Measurements from ENCODE around the gene TSPEAR.

TSPEAR gene

DNA sequence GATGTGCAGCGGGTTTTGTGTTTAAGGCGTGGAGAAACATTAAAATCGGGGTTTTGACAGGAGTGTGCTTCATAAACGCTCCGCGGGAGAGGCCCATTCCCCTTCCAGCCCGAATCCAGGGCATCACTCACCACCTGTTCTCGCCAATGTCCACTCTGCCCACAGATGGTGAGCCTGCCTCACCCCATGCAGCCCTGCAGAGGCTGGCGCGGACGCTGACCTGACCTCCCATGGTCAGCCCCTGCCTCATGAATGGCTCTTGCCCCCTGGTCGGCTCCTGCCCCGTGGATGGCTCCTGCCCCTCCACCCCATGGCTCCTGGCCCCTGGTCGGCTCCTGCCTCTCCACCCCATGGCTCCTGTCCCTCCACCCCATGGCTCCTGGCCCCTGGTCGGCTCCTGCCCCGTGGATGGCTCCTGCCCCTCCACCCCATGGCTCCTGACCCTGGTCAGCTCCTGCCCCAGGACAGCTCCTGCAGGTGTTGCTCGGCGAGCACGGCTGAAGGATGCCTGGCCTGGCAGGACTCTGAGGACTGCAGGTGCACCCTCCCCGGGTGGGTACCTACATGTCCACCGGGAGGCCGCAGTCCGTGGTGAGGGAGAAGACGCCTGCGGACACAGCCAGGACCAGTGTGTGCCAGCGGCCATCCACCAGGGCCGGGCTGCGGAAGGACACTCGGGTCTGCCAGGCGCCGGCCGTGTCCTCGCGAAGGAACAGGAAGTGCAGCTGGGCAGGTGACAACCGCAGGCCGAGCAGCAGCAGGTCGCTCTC lies 178.1 kb downstream of the TSPEAR start:
- DNase-seq (ENCODE audit: low read depth in 2 of 3, low spot score in 2 of 3), result no peak

DNA sequence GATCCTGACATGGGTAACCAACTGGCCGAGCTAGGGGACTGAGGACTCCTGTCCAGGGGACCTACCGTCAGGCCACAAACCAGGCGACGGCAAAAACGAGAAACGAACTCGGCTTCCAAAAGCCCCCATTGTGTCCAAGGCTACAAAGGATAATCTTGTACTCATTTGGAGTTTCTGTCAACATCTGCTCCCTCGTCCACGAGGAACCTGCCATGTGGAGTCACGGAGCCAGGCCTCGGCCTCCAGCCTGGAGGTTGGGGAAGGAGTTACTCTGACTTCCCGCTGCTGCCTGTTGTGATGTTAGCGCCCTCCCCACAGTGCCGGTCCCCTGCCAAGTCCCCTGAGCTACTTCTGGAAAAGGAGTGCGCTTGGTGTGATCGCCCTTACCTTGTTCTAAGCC lies 178.7 kb downstream of the TSPEAR start:
- DNase-seq (ENCODE audit: low read depth in 2 of 3, low spot score in 2 of 3), result no peak

DNA sequence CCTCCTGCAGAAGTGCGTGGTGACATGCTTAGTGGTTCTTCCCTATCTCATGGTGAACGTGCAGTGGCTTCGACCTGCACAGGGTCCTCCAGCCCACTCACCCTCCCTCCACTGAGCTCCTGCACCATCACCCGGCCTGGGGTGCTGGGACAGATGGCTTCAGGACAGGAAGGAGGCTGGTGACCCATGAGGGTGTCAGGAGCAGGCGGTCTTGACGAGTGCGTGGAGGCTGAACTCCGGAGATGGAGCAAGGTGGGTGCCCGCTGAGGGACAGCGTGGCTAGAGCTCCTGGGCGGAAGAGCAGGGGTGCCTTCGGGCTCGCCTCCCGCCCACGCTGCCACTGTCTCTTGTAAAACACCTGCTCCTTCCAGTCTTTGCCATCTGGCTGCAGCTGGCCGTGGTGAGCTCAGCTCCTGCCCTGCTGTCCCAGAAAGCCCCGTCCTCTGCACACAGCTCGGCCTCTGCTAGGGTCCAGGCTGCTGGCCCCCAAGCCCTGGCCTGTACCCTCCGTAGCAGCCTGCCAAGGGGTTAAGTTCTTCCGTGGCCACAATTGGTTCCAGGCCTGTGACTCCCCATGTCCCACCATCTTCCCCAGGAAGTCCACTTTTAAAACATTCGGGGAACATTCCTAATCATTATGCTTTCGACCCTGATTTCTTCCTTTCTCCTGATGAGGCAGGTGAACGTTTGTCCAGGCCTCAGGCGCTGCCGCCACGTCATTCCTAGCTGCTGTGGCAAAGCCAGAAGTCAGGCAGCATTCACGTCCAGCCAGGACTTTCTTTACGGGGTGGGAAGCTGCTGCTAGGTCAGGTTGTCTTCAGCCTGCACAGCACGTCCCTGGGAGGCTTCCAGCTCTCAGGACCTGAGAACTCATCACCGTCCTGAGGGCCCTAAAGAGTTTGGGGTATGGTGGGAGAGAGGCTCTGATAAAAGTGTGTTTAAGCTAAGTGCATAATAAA lies 179.5 kb downstream of the TSPEAR start:
- DNase-seq (ENCODE audit: low read depth in 2 of 3, low spot score in 2 of 3), result no peak

DNA sequence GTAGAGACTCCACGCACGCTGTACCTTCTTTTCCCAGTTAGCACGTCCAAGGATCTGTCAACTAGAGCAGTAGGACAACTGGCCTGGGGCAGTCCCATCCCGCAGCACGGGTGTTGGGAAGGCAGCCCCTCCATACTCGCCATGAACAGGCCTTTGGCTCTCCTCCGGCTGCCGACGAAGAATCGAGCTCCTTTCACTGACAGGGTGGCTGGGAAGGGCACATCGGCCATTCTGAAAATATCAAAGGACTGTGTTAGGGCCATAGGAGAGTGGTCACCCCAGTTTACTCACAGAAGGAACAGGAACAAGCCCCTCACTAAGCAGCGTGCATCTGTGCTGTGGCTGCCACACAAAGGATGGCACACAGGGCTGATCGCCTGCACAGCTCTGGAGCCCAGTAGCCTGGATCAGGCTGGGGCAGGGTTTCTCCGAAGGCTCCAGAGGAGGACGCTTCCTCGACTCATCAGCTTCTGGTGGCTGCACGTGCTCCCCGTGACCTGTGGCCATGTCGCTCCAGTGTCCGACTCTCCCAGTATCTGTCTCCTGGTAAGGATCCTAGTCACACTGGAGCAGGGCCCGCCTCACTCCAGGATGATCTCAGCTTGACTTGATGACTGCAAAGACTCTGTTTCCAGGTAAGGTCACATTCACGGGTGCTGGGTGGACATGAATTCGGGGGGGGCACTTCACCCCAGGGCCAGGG lies 180.3 kb downstream of the TSPEAR start:
- no peak for DNase-seq (ENCODE audit: low read depth in 2 of 3, low spot score in 2 of 3)

DNA sequence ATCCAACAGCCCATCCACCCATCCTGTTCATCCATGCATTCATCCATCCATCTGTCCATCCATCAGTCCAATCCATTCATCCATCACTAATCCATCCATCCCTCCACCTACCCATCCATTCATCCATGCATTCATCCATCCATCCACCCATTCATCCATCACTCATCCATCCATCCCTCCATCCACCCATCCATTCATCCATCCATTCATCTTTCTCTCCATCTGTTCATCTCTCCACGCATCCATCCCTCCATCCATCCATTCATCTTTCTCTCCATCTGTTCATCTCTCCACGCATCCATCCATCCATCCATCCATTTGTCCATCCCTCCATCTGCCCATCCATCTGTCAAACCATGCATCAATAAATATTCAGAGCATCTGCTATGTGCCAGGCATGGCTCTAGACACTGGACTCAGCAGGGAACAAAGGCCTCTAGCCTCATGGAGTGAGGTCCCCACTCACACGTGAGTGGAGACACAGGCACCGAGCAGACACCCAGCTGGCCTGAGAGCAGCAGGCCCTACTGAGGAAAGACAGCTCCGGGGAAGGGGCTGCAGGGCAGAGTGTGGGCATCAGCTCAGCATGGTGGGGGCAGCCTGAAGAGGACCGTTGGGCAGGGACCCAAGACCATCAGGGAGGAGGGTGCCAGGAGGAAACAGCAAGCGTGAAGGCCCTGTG lies 181.0 kb downstream of the TSPEAR start:
- DNase-seq (ENCODE audit: low read depth in 2 of 3, low spot score in 2 of 3), result no peak

DNA sequence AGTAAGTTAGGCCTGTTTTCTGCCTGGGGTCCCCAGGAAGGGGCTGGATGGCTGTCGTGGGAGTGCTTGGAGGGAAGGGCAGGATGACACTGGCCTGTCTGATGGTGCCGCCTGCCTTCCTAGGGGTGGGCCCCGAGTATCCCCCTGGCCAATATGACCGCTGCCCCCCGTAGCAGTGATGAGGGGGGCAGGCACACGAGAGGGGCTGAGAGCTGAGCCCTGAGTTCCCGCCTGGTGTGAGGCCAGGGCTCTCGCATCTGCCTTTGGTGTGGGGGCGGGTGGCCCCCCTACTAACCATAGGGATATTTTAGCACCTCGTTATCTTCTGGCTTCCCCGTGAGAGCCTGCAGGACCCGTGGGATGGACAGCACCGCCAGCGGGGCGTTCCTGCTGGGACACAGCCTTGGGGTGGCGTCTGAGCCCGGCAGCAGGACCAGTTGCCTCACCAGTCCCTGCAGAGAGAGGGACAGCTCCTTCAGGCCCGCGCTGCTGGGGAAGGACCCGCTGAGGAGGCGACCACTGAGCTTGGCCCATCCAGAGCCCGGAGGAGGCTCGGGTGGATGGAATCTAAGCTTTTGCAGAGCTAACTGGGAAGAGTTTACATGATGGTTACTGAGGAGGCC lies 181.8 kb downstream of the TSPEAR start:
- no peak for DNase-seq (ENCODE audit: low read depth in 2 of 3, low spot score in 2 of 3)

DNA sequence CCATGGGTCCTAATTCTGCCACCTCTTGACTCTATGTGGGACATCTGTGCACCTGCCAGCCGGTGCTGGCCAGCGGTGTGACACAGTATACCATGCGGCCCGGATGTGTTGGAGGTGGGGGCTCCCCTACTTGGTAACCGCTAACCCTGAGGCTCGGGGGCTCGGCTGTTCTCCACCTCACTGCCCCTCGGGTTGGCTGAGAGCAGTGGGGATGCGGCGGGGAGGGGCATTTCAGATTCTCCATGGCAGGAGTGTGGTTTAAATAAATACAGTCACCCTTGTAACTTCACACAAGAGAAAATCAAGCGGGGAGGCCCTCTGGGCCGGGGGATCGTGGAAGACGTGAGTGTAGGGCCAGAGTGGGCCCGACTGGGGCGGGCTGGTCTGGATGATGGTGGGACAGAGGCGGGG lies 182.4 kb downstream of the TSPEAR start:
- no peak for DNase-seq (ENCODE audit: low read depth in 2 of 3, low spot score in 2 of 3)

DNA sequence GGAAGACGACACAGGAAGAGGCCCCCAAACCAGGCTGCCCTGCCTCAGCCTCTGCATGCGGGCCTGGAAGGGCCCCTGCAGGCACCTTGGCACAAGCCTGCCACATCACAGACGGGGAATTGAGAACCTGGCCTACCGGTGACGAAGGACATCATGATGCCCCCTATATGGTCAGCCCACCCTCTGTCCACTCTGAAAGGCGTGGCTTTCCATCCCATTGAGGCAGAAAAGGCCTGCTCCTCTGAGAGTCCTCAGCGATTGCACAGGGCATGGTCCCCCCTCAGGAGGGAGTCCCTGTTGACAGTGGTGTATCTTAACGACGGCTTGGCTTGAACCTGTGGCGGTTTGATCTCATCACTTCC lies 182.8 kb downstream of the TSPEAR start:
- no peak for DNase-seq (ENCODE audit: low read depth in 2 of 3, low spot score in 2 of 3)

DNA sequence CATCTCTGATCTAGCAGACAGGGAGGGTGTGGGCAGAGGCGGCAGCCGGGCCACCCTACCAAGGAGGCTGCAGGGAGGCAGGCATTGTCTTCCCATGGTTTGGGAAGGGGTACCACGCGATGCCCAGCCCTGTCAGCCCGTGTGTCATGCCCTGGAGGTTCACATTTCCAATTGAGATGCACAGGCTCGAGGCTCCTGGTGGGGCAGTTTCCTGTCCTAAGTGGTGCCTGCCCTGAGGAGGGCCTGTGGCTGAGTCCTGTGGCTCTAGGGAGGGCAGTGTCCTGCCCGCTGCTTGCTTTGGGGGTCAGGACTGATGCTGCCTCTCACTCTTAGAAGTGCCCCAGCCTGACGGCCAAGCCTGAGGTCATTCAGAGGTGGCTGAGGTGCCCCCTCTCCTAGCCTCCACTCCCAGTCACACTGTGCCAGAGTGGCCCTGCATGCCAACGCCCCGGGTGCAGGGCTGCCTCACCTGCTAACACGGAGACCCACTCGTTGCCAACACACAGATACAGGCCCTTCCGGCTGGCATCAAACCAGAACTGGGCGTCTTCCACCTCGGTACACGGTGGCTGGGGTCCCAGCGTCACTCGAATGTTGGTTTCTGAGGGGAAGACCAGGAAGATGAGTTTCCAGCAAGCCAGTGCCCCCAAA lies 183.3 kb downstream of the TSPEAR start:
- DNase-seq (ENCODE audit: low read depth in 2 of 3, low spot score in 2 of 3), result no peak

DNA sequence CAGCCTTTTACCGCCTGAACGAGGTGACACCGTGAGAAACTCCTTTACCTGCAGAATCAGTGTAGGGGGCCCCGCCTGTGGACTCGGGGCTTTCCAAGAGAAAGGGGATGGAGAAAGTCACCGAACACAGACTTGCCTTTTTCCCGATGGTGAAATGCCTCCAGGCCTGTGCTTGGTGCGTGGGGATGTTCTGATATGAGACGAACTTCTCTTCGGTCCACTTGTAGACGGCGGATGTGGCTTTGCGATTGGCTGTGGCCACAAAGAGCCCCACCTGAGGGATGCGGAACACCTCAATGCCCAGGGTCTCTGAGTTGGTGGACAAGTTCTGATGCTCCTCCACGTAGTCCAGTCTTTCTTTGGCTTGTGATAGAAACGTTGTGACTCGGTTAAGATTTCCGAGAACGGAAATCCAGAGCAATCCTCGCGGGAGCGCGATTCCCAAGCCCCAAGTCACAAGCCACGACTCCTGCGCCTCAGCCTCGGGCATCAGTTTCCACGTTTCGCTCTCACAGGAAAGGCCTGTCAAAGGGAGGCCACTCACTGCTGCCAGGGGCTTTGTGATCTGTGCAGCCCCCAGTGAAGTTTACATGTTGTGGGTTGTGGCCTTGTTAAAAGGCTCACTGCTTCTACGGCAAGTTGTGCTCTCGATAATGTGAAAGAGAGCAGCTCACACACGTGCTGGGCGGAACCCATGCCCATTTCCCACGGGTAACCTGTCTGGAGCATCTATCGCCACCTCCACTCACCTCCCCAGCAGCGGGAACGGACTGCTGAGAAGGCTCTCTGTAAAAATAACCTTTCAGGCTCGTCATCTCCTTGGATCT lies 184.0 kb downstream of the TSPEAR start:
- no peak for DNase-seq (ENCODE audit: low read depth in 2 of 3, low spot score in 2 of 3)

DNA sequence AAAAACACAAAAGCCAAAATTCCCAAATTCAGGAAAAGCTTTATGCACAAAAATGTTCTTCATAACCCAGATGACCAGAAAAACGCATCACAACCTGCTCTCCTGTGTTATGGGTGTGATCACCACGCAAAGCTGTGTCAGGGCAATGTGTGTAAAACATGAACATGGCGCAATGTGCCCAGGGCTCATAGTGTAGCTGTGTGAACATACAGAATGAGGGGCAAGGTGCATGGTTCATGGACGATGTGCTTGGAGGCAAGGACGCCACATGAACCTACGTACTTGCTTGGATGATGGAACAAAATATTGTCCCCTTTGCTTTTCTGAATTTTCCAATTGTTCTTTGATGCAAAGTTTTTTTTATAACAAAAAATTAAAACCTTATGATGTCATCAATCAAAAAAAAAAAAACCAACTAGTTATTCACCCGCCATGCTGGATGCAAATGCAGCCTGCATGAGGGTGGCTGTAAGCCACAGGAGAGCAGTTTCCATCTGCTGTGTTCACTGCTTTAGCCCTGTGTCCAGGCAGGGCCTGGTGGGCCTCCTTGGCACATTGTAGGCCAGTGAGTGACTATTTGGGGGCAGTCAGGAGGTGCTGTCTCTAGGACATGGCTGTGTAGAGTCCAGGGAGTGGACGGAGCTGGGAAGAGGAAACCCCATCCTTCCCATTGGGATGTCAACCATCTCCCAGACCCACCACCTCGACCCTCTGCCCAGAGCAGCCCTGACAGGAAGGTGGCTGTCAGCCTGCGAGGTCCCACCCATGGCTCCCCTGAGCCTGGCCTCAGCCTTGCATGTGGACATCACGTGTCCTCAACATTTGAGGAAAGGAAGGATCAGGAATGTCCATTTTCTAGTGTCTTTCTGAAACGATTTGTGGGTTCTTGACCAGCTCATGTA lies 185.0 kb downstream of the TSPEAR start:
- DNase-seq (ENCODE audit: low read depth in 2 of 3, low spot score in 2 of 3), result no peak

DNA sequence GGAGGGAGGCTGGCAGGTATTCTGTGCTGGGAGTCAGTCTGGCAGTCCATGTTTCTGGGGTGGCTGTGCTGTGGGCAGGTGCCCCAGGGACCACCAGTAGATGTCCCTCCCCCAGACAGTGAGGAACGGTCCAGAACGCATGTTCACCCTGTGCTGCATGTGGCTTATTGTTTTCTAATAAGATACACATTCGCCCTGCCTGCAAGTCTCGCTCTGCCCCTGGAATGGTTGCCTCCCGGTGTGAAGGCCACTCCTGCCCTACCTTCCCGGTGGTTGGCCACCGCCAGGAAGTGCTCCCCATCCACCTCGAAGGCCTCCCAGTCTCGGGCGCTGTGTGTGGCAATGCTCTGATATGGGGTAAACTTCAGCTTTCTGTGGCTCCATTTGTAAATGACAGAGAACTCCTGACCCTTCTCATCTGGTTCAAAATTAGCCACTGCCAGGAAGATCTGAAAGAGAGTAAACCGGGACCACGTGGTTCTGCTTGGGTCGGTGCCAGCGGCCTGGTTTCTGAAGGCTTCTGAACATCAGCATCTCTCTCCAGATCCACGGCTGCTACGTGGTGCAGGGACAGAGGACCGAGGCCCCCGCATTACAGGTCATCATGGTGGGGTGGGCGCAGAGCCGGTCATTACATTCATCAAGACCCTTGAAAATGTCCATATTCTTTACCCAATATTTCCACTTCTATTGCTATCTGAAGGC lies 185.8 kb downstream of the TSPEAR start:
- DNase-seq (ENCODE audit: low read depth in 2 of 3, low spot score in 2 of 3), result no peak

DNA sequence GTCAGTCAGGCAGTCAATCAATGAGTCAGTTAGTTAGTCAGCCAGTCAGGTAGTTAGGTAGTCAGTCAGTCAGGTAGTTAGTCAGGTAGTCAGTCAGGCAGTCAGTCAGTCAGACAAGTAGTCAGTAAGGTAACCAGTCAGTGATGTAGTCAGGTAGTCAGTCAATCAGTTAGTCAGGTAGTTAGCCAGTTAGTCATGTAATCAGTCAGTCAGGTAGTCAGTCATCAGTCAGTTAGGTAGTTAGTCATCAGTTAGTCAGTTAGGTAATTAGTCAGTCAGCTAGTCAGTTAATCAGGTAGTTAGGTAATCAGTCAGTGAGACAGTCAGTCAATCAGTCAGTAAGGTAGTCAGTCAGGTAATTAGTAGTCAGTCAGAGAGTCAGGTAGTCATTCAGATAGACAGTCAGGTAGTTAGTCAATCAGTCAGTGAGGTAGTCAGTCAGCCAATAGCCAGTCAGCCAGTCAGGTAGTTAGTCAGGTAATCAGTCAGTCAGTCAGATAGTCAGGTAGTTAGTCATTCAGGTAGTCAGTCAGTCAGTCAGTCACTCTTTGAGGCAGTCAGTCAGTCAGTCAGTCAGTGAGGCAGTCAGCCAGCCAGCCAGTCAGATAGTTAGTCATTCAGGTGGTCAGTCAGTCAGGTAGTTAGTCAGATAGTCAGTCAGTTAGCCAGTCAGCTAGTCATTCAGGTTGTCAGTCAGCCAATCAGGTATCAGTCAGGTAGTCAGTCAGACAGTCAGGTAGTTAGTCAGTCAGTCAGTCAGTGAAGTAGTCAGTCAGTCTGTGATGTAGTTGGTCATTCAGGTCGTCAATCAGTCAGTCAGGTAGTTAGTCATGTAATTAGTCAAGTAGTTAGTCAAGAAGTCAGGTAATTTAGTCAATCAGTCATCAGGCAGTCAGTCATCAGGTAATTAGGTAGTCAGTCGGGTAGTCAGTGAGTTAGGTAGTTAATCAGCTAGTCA lies 186.7 kb downstream of the TSPEAR start:
- no peak for DNase-seq (ENCODE audit: low read depth in 2 of 3, low spot score in 2 of 3)

DNA sequence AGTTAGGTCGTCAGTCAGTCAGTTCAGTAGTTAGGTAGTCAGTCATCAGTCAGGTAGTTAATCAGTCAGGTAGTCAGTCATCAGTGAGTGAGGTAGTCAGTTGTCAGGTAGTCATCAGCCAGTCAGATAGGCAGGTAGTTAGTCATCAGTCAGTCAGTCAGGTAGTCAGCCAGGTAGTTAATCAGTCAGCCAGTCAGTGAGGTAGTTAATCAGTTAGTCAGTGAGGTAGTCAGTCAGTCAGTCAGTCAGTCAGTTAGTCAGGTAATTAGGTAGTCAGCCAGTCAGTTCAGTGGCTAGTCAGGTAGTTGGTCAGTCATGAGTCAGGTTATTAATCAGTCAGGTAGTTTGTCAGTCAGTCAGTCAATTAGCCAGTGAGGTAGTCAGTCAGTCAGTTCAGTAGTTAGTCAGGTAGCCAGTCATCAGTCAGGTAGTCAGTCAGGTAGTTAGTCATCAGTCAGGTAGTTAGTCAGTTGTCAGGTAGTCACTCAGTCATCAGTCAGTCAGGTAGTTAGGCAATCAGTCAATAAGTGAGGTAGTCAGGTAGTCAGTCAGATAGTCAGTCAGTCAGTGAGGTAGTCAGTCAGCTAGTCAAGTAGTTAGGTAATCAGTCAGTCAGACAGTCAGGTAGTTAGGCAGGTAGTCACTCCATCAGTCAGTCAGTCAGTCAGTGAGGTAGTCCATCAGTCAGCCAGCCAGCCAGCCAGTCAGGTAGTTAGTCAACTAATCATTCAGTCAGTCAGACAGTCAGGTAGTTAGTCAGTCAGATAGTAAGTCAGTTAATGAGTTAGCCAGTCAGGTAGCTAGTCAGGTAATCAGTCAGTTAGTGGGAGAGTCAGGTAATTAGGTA lies 187.6 kb downstream of the TSPEAR start:
- DNase-seq (ENCODE audit: low read depth in 2 of 3, low spot score in 2 of 3), result no peak

DNA sequence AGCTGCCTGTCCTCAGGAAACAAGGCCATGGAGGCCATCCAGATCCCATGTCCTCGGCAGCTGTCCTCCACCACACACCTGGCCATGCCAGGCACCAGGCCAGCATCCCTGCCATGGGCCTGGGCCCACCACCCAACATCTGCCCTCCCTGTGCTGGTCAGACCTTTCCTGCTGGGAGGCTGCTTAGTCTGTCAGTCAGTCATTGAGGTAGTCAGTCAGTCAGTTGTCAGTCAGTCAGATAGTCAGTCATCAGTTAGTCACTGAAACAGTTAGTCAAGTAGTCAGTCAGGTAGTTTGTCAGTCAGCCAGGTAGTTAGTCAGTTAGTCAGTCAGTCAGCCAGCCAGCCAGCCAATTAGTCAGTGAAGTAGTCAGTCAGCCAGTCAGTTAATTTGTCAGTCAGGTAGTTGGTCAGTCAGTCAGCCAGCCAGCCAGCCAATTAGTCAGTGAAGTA lies 188.6 kb downstream of the TSPEAR start:
- no peak for DNase-seq (ENCODE audit: low read depth in 2 of 3, low spot score in 2 of 3)

Data from activated CD8-positive, alpha-beta memory T cell treated with anti-CD3 and anti-CD28 coated beads for 48 hours (primary cell).